Peyer's patch (tissue), 4 donors: ENCODE data around the gene GTF2F1.

Source experiments
- CTCF ChIP-seq, 6 experiments: fragments of 450-650 bp in 4 of 6; fragments of 200-600 bp in 2 of 6; sonication (generic) in 1 of 6; IDR thresholded peaks; one replicate each; pipeline ENCODE4 v1.5.1; 2017 to 2019; ENCODE audit warnings: antibody characterized with exemption in 6 of 6, mild to moderate bottlenecking in 3 of 6, moderate library complexity in 1 of 6
- POLR2A ChIP-seq, 2 donors: fragments of 450-650 bp; IDR thresholded peaks; one replicate each; pipeline ENCODE4 v1.5.1; 2017; ENCODE audit warnings: antibody characterized with exemption in 2 of 2, mild to moderate bottlenecking in 2 of 2, moderate library complexity in 2 of 2

- TF ChIP-seq CTCF (IDR thresholded peaks at IDR 0.05) (no peak), POLR2A (IDR thresholded peaks at IDR 0.05) (no peak)
Observed at GRCh38 chr19:6431891-6432290, 38.9 kb upstream of the GTF2F1 start.
